K562 (cell line): ENCODE measurements around the gene NTRK3. TPM values are rescaled to one million over a fixed set of nuclear protein-coding genes. Genes with fewer than 3 reads are reported as not detected.

Source experiments
- ATAC-seq: fragments of 200-7000 bp; cut with Tn5 transposase; 3 replicates; pipeline ENCODE4 v1.9.1; 2020; ENCODE audit warnings: moderate library complexity
- BruUV-seq: library from RNA; stranded (reverse); fragments of 400-500 nt; replicated peaks from 2 replicates; lab custom pipeline; 2021; lab: Mats Ljungman, UMichigan
- CTCF ChIA-PET: fragments of 300-600 bp; formaldehyde crosslinking; extraction: SDS; loops from one replicate; lab custom pipeline; 2021; ENCODE audit warnings: low intra/inter-chr PET ratio; lab: Yijun Ruan, JAX
- POLR2A ChIA-PET: fragments of 300-600, 350-650 bp; sonication (Branson Sonifier 250); formaldehyde crosslinking; extraction: SDS; loops from one replicate; lab custom pipeline; 2021; ENCODE audit warnings: antibody characterized with exemption, inconsistent platforms; lab: Yijun Ruan, JAX
- DNase-seq, 4 experiments: peaks; one replicate each; pipeline versions ENCODE4 v3.0.0 to v3.0.0-alpha.2; 2011 to 2018; ENCODE audit warnings: low spot score in 3 of 4, mixed read lengths in 3 of 4; ENCODE audit errors: extremely low read depth in 1 of 4
- FAIRE-seq: peaks from 2 replicates; lab custom pipeline; 2011; peaks lifted over from hg19 to GRCh38; lab: Jason Lieb, UNC
- H2AFZ ChIP-seq: 2 replicates; pipeline ENCODE4 v1.6.0; 2011; ENCODE audit warnings: low read depth, low read length, control low read depth, inconsistent platforms
- H3K27ac ChIP-seq: fragments of 200-600 bp; 3 replicates; pipeline ENCODE4 v1.8.0; 2011; ENCODE audit warnings: low read depth, mild to moderate bottlenecking, control low read depth, inconsistent platforms, low read length, moderate library complexity, mixed read lengths; ENCODE audit errors: extremely low read depth
- H3K27me3 ChIP-seq, 2 experiments: fragments of 300-600 bp in 1 of 2; 2 replicates in 1 of 2; 3 replicates in 1 of 2; pipeline versions ENCODE4 v1.6.0 to v1.8.0; 2011; ENCODE audit warnings: inconsistent platforms in 2 of 2, low read length in 2 of 2, mild to moderate bottlenecking in 1 of 2, mixed read lengths in 1 of 2, moderate library complexity in 1 of 2; ENCODE audit not compliant: control insufficient read depth in 2 of 2, insufficient read depth in 2 of 2
- H3K36me3 ChIP-seq: fragments of 300-600 bp; 3 replicates; pipeline ENCODE4 v1.8.0; 2011; ENCODE audit warnings: mild to moderate bottlenecking, low read length, inconsistent platforms; ENCODE audit not compliant: control insufficient read depth, insufficient read depth
- H3K4me1 ChIP-seq, 2 experiments: fragments of 200-600 bp in 1 of 2; replicated peaks in 1 of 2; 2 replicates in 1 of 2; 3 replicates in 1 of 2; pipeline versions ENCODE4 v1.5.1 to v1.8.0; 2011; ENCODE audit warnings: inconsistent platforms in 2 of 2, low read length in 2 of 2, mild to moderate bottlenecking in 1 of 2, mixed read lengths in 1 of 2, moderate library complexity in 1 of 2; ENCODE audit not compliant: control insufficient read depth in 2 of 2, insufficient read depth in 2 of 2
- H3K4me2 ChIP-seq: 2 replicates; pipeline ENCODE4 v1.6.1; 2011; ENCODE audit warnings: low read length, control low read depth, inconsistent platforms, mixed read lengths; ENCODE audit not compliant: insufficient read depth
- H3K4me3 ChIP-seq: fragments of 200-600 bp; sonication (generic), shearing (Covaris generic); 2 replicates; pipeline ENCODE4 v1.5.1; 2016; ENCODE audit warnings: control low read depth, inconsistent platforms
- H3K79me2 ChIP-seq: fragments of 200-600 bp; 3 replicates; pipeline ENCODE4 v1.8.0; 2011; ENCODE audit warnings: low read length, inconsistent platforms; ENCODE audit not compliant: control insufficient read depth, insufficient read depth
- H3K9ac ChIP-seq, 2 experiments: 2 replicates each; pipeline versions ENCODE4 v1.6.0 to v1.6.1; 2011; ENCODE audit warnings: low read depth in 2 of 2, low read length in 2 of 2, control low read depth in 1 of 2, inconsistent platforms in 1 of 2, mild to moderate bottlenecking in 1 of 2, mixed read lengths in 1 of 2; ENCODE audit not compliant: insufficient read depth in 1 of 2
- H3K9me1 ChIP-seq: one replicate; pipeline ENCODE4 v1.6.0; 2011; ENCODE audit warnings: inconsistent platforms, mild to moderate bottlenecking, low read length, moderate library complexity; ENCODE audit not compliant: control insufficient read depth, insufficient read depth
- H3K9me3 ChIP-seq: replicated peaks from 2 replicates; pipeline ENCODE4 v1.5.1; 2011; ENCODE audit warnings: low read depth, low read length, inconsistent platforms; ENCODE audit not compliant: control insufficient read depth, insufficient read depth
- H4K20me1 ChIP-seq: replicated peaks from 2 replicates; pipeline ENCODE4 v1.6.1; 2011; ENCODE audit warnings: low read length, inconsistent platforms, mixed read lengths; ENCODE audit not compliant: control insufficient read depth, insufficient read depth
- BRD4 ChIP-seq: fragments of 200-600 bp; sonication (generic); IDR thresholded peaks from 2 replicates; pipeline ENCODE4 v1.6.1; 2017; ENCODE audit warnings: inconsistent platforms
- CEBPG ChIP-seq, 3 experiments: fragments of 200-800 bp in 1 of 3; sonication (Bioruptor generic) in 1 of 3; sonication (generic) in 1 of 3; formaldehyde crosslinking in 1 of 3; IDR thresholded peaks in 2 of 3; conservative IDR thresholded peaks in 1 of 3; 2 replicates each; pipeline versions ENCODE4 v1.6.1 to v1.8.0; 2016 to 2022; ENCODE audit warnings: missing compliant biosample characterization in 2 of 3, missing genetic modification characterization in 2 of 3, mild to moderate bottlenecking in 1 of 3, missing genetic modification reagents in 1 of 3
- CREB3 ChIP-seq: fragments of 450-650 bp; conservative IDR thresholded peaks from 2 replicates; pipeline ENCODE4 v1.6.1; 2016; ENCODE audit warnings: missing genetic modification characterization, low read depth, mild to moderate bottlenecking, missing compliant biosample characterization, moderate library complexity
- KDM1A ChIP-seq, 2 experiments: fragments of 450-650 bp; IDR thresholded peaks; 2 replicates each; pipeline ENCODE4 v1.6.1; 2016; ENCODE audit warnings: mild to moderate bottlenecking in 2 of 2
- MITF ChIP-seq: IDR thresholded peaks from 2 replicates; pipeline ENCODE4 v1.6.1; 2014; ENCODE audit warnings: antibody characterized with exemption
- MLLT1 ChIP-seq, 2 experiments: fragments of 450-650 bp; IDR thresholded peaks; 2 replicates each; pipeline ENCODE4 v1.6.1; 2016
- PRDM10 ChIP-seq: fragments of 450-650 bp; IDR thresholded peaks from 2 replicates; pipeline ENCODE4 v1.6.1; 2018; ENCODE audit not compliant: partially characterized antibody
- RBM15 ChIP-seq: fragments of 200-400 bp; formaldehyde crosslinking; IDR thresholded peaks from 2 replicates; pipeline ENCODE4 v1.6.1; 2018; ENCODE audit warnings: mild to moderate bottlenecking, low read length, moderate library complexity; ENCODE audit not compliant: insufficient read depth
- WHSC1 ChIP-seq: IDR thresholded peaks from one replicate; pipeline ENCODE4 v1.6.1; 2012; ENCODE audit warnings: low read length, control low read depth, inconsistent platforms
- ZNF592 ChIP-seq: fragments of 450-650 bp; IDR thresholded peaks from 2 replicates; pipeline ENCODE4 v1.6.1; 2017; ENCODE audit warnings: antibody characterized with exemption, mild to moderate bottlenecking
- WGBS: fragments of 100-300 bp; shearing (Covaris generic); methylation state at CpG from one replicate; pipeline ENCODE4 v1.1.6; 2016; ENCODE audit warnings: low coverage, mixed read lengths; ENCODE audit not compliant: insufficient coverage; ENCODE audit errors: missing lambda C conversion rate; 5-methylcytosine and 5-hydroxymethylcytosine counted together
- in situ Hi-C: fragments of 300-500 bp; cut with MboI; formaldehyde crosslinking; loops from 4 replicates; pipeline ENCODE4 v1.15.0; 2018; ENCODE audit warnings: inconsistent platforms, mixed read lengths
- intact Hi-C: fragments of 100-400 bp; cut with micrococcal nuclease; formaldehyde crosslinking; loops from 2 replicates; pipeline ENCODE4 v1.14.2; 2022
- polyA plus RNA-seq, 8 experiments: library from polyadenylated mRNA; depleted of rRNA in 4 of 8; stranded (reverse) in 5 of 8; unstranded in 3 of 8; fragments of >200 nt; fragmentation: Nextera tagmentation in 2 of 8; fragmentation: Illumina TruSeq in 1 of 8; extraction: Ambion mirVana in 2 of 8; extraction: Trizol in 1 of 8; gene quantifications; 2 replicates each; pipeline versions ENCODE4 v1.2.1 to v1.2.3, GENCODE V29; 2011 to 2014; ENCODE audit warnings: inconsistent platforms in 1 of 8, missing spikeins in 1 of 8
- total RNA-seq, 7 experiments: library from RNA; depleted of rRNA in 6 of 7; stranded (reverse); fragments of >200 nt in 6 of 7; fragmentation: Illumina TruSeq in 2 of 7; extraction: Trizol in 2 of 7; gene quantifications; 2 replicates each; pipeline versions ENCODE4 v1.2.1 to v1.2.3, GENCODE V29; 2011 to 2021; ENCODE audit warnings: low replicate concordance in 1 of 7

The NTRK3 gene
- total and polyA plus RNA-seq, 9 of the 15 experiments (the other 6 are each of a cell fraction or from before 2014, with no cell fraction given), result 0.11 to 0.13 TPM; not detected in 7

- H3K9me1 ChIP-seq, result no peaks in the 10 kb centered on the region
- H3K36me3 ChIP-seq, result no peaks in the 10 kb centered on the region
- H3K79me2 ChIP-seq, result no peaks in the 10 kb centered on the region
- FAIRE-seq (no peak), ATAC-seq (no peak), DNase-seq (no peak)
- H3K27ac ChIP-seq, result no peak overlapping the region
- intact Hi-C loops, result no loop called here
- H3K4me1 ChIP-seq, result no peaks in the 10 kb centered on the region
- BruUV-seq, result no TSS peak
- ChIA-PET CTCF (no interaction called here), POLR2A (no interaction called here)
- H3K9me3 ChIP-seq, result no peaks in the 10 kb centered on the region
- H3K9ac ChIP-seq, result no peak overlapping the region
- H2AFZ ChIP-seq, result no peak overlapping the region
- in situ Hi-C loops, result no loop called here
- WGBS, result 5% methylated on average over 2 of the region's 2 CpGs
- H3K4me3 ChIP-seq, result no peak overlapping the region
- H3K4me2 ChIP-seq, result no peak overlapping the region
- no peaks in the 10 kb centered on the region for H4K20me1 ChIP-seq
- peaks cover 0 to 20% of the 10 kb centered on the region in 2 experiments; a peak in 2 of 5 replicates for H3K27me3 ChIP-seq
- TF ChIP-seq ZNF592 (no peak), MLLT1 (IDR thresholded peaks at IDR 0.05) (no peak), MITF (no peak), CREB3 (tag) (no peak), RBM15 (no peak), KDM1A (IDR thresholded peaks at IDR 0.05) (no peak), CEBPG (CRISPR knock-in tag; IDR thresholded peaks at IDR 0.05) (no peak), CEBPG (tag; conservative IDR thresholded peaks at IDR 0.05 in 1 of 2, IDR thresholded peaks at IDR 0.05 in 1 of 2) (no peak), WHSC1 (no peak), PRDM10 (no peak), BRD4 (no peak)
These were observed 315.8 kb downstream of the NTRK3 start for GRCh38 chr15:87940768-87941167.
